ENCODE data around the gene DUSP11. TPM values are rescaled to one million over a fixed set of nuclear protein-coding genes. Genes with fewer than 3 reads are reported as not detected.

Gene DUSP11
- total and polyA plus RNA-seq, 2 of the 13 experiments (the other 11 are each of a cell fraction or from before 2014, with no cell fraction given) = 30.5 to 36.2 TPM

DNA sequence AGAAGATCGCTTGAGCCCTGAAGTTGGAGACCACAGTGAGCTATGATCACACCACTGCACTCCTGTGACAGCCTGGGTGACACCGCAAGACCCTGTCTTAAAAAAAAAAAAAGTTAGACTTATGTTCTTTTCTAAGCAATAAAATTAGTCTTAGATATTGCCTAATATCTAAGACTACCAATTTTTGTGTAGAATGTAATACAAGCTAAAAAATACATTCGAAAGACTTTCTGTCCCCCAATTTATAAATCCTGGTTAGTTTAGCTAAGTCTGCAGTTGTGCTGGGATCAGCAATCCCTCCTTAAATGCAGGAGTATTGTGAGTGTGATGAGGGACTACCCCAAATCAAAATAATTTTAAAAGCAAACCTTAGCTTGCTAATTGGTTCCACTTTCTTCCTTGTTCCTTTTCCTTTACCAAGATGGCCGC is 48.5 kb upstream of the DUSP11 start:
- in situ Hi-C loops (cut with HindIII; ENCODE audit: extremely low pct_ligation_motif_present, low pct_unique_long_range_greater_than_20kb) = loop anchor here (25.0 kb wide), 1 partner anchor 309 kb away; the partner anchor contains the start of gene BOLA3
- intact Hi-C loops (cut with micrococcal nuclease; ENCODE audit: unreplicated experiment) = loop anchor here (2.0 kb wide), 1 partner anchor 98 kb away; the partner anchor contains the start of gene DGUOK
- TSS peak; percentile 61 for BruUV-seq (replicated peaks)
- TF ChIP-seq CHCHD3 (CRISPR knock-in tag; IDR thresholded peaks at IDR 0.05) (no peak), ZNF317 (CRISPR knock-in tag; IDR thresholded peaks at IDR 0.05) (no peak), ZNF24 (IDR thresholded peaks at IDR 0.05) (0 out of 2 replicates have a peak, but pooled peaks have one; percentile 6), NCOA1 (CRISPR knock-in tag; IDR thresholded peaks at IDR 0.05) (peak; percentile 10; the same call in 1 of the 2 replicates), ZNF136 (CRISPR knock-in tag; IDR thresholded peaks at IDR 0.05; ENCODE audit: low read depth) (0 out of 2 replicates have a peak, but pooled peaks have one; percentile 10), ZSCAN30 (CRISPR knock-in tag; IDR thresholded peaks at IDR 0.05) (no peak), ZKSCAN8 (CRISPR knock-in tag; IDR thresholded peaks at IDR 0.05; ENCODE audit: borderline replicate concordance) (no peak), ZFP36L2 (CRISPR knock-in tag; IDR thresholded peaks at IDR 0.05) (no peak), AGO2 (optimal IDR thresholded peaks at IDR 0.05; ENCODE audit: low read depth, low read length) (no peak), ARNT2 (CRISPR knock-in tag; IDR thresholded peaks at IDR 0.05; ENCODE audit: low read depth) (no peak), RBM22 (optimal IDR thresholded peaks at IDR 0.05; ENCODE audit: low read length) (no peak), MIXL1 (CRISPR knock-in tag; IDR thresholded peaks at IDR 0.05) (no peak), ZNF766 (CRISPR knock-in tag; IDR thresholded peaks at IDR 0.05; ENCODE audit: borderline replicate concordance) (no peak), ZNF33B (CRISPR knock-in tag; IDR thresholded peaks at IDR 0.05) (0 out of 2 replicates have a peak, but pooled peaks have one; percentile 10), ZNF605 (CRISPR knock-in tag; IDR thresholded peaks at IDR 0.05) (0 out of 2 replicates have a peak, but pooled peaks have one; percentile 41), HOXA5 (CRISPR knock-in tag; IDR thresholded peaks at IDR 0.05) (0 out of 2 replicates have a peak, but pooled peaks have one; percentile 2), HDAC2 (CRISPR knock-in tag; IDR thresholded peaks at IDR 0.05) (no peak), ZNF207 (IDR thresholded peaks at IDR 0.05; ENCODE audit: borderline replicate concordance) (no peak), ELF4 (CRISPR knock-in tag; IDR thresholded peaks at IDR 0.05; ENCODE audit: borderline replicate concordance) (no peak), EHMT2 (IDR thresholded peaks at IDR 0.05; ENCODE audit: borderline replicate concordance, low read depth, low read length) (peak; percentile 96), NAIF1 (CRISPR knock-in tag; IDR thresholded peaks at IDR 0.05; ENCODE audit: borderline replicate concordance) (0 out of 2 replicates have a peak, but pooled peaks have one; percentile 48), HMG20A (CRISPR knock-in tag; IDR thresholded peaks at IDR 0.05; ENCODE audit: borderline replicate concordance) (no peak), TCF7 (IDR thresholded peaks at IDR 0.05; ENCODE audit: low read depth) (no peak), ZNF883 (CRISPR knock-in tag; IDR thresholded peaks at IDR 0.05; ENCODE audit: not compliant biosample characterization) (no peak), ISL2 (CRISPR knock-in tag; IDR thresholded peaks at IDR 0.05) (no peak)
- TF ChIP-seq, protein P1, sequence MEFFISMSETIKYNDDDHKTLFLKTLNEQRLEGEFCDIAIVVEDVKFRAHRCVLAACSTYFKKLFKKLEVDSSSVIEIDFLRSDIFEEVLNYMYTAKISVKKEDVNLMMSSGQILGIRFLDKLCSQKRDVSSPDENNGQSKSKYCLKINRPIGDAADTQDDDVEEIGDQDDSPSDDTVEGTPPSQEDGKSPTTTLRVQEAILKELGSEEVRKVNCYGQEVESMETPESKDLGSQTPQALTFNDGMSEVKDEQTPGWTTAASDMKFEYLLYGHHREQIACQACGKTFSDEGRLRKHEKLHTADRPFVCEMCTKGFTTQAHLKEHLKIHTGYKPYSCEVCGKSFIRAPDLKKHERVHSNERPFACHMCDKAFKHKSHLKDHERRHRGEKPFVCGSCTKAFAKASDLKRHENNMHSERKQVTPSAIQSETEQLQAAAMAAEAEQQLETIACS (CRISPR knock-in tag; IDR thresholded peaks at IDR 0.05) = no peak
- TF ChIP-seq, protein P2, sequence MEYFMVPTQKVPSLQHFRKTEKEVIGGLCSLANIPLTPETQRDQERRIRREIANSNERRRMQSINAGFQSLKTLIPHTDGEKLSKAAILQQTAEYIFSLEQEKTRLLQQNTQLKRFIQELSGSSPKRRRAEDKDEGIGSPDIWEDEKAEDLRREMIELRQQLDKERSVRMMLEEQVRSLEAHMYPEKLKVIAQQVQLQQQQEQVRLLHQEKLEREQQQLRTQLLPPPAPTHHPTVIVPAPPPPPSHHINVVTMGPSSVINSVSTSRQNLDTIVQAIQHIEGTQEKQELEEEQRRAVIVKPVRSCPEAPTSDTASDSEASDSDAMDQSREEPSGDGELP (IDR thresholded peaks at IDR 0.05; ENCODE audit: borderline replicate concordance, low read depth) = no peak

More for the DNA sequence above, 48.5 kb upstream of the DUSP11 start:
- peak overlapping the region; percentile 73 for H3K4me2 ChIP-seq (ENCODE audit: low read depth, low read length)
- peak overlapping the region; percentile 45 for H3K27ac ChIP-seq (ENCODE audit: extremely low read length, insufficient read depth, low read length)
- peaks cover 21% of the 10 kb centered on the region for H3K79me2 ChIP-seq (ENCODE audit: insufficient read depth, low read length)
- peak overlapping the region; percentile 100 for H2AFZ ChIP-seq (ENCODE audit: low read length)
- FAIRE-seq (no peak), ATAC-seq (no peak), DNase-seq (ENCODE audit: low spot score) (no peak)
- no peaks in the 10 kb centered on the region for H4K20me1 ChIP-seq (ENCODE audit: insufficient read depth, low read length)
- POLR2A ChIA-PET = interaction anchor here (0.5 to 1.6 kb wide), 24 partner anchors 11 to 563 kb away, joined by 3 to 59 read pairs (median 5); partner anchors contain the start of genes ACTG2, BOLA3, C2orf78 and DGUOK
- H3K9ac ChIP-seq (ENCODE audit: insufficient read depth, low read depth, low read length) = peak overlapping the region; percentile 92
- CTCF ChIA-PET (ENCODE audit: low intra/inter-chr PET ratio, low total read pairs) = no interaction called here
- 65% methylated on average over 4 of the region's 4 CpGs for WGBS (ENCODE audit: low lambda C conversion rate)
- H3K4me3 ChIP-seq (replicated peaks in 1 of 3; ENCODE audit: insufficient read depth in 1 of 3, low read depth in 2 of 3, low read length in 3 of 3) = peak overlapping the region; percentile 66 to 95 (median 85)
- H3K36me3 ChIP-seq (replicated peaks in 1 of 2; ENCODE audit: control insufficient read depth in 1 of 2, insufficient read depth in 2 of 2, low read length in 2 of 2) = peaks cover 1 to 20% of the 10 kb centered on the region in 2 experiments
- H3K4me1 ChIP-seq (ENCODE audit: insufficient read depth, low read length) = peaks cover 39% of the 10 kb centered on the region
- no peaks in the 10 kb centered on the region for H3K9me3 ChIP-seq (ENCODE audit: low read length)
- no peaks in the 10 kb centered on the region; a peak in 1 of 5 replicates for H3K27me3 ChIP-seq (ENCODE audit: control insufficient read depth in 1 of 2, insufficient read depth in 2 of 2, low read length in 2 of 2)
